Prostate gland (tissue), 2 donors: ENCODE data around the gene NPY.

ENCODE experiments used
- CTCF ChIP-seq, 4 experiments: fragments of 200-600 bp in 2 of 4; fragments of 450-650 bp in 2 of 4; sonication (generic) in 2 of 4; IDR thresholded peaks; 1 replicate in 3 of 4; 2 replicates in 1 of 4; pipeline ENCODE4 v1.5.1; 2016 to 2019; ENCODE audit warnings: antibody characterized with exemption in 4 of 4, mild to moderate bottlenecking in 2 of 4, moderate library complexity in 2 of 4
- POLR2A ChIP-seq: fragments of 450-650 bp; IDR thresholded peaks from one replicate; pipeline ENCODE4 v1.6.1; 2016; ENCODE audit warnings: antibody characterized with exemption, mild to moderate bottlenecking
- POLR2AphosphoS5 ChIP-seq: sonication (generic); formaldehyde crosslinking; IDR thresholded peaks from one replicate; pipeline ENCODE4 v1.6.1; 2017; ENCODE audit warnings: antibody characterized with exemption

- no peak for TF ChIP-seq POLR2A
- TF ChIP-seq CTCF (IDR thresholded peaks at IDR 0.05) = no peak
- no peak for TF ChIP-seq POLR2AphosphoS5
Observed at GRCh38 chr7:24283554-24283896, 465 bp upstream of the NPY start.
